GM18502 (cell line): ENCODE results near the gene SEPHS2.
"Not testable (repeated sequence)": the region's sequence is repeated elsewhere in the genome, so short reads cannot be mapped to it uniquely, and the experiment has no call there.

Experiments used
- ATAC-seq: cut with Tn5 transposase; IDR thresholded peaks from one replicate; pipeline ENCODE4 v1.9.1; 2021; ENCODE audit warnings: mild to moderate bottlenecking; ENCODE audit not compliant: unreplicated experiment, poor library complexity

The SEPHS2 gene

GRCh38 chr16:30401768-30402425 is 43.8 kb downstream of the SEPHS2 start:
- ATAC-seq, result no peak

- ATAC-seq, result no peak
These were observed 46.1 kb downstream of the SEPHS2 start for GRCh38 chr16:30399435-30400186.

- no peak for ATAC-seq
These were observed 46.8 kb downstream of the SEPHS2 start for GRCh38 chr16:30398661-30399434.

- no peak for ATAC-seq
These were observed 47.7 kb downstream of the SEPHS2 start for GRCh38 chr16:30397776-30398660.

GRCh38 chr16:30397056-30397455 is 48.6 kb downstream of the SEPHS2 start:
- ATAC-seq, result no peak

- ATAC-seq, result not testable (repeated sequence)
These were observed 49.0 kb downstream of the SEPHS2 start for GRCh38 chr16:30396627-30397026.

GRCh38 chr16:30395992-30396585 is 49.6 kb downstream of the SEPHS2 start:
- no peak for ATAC-seq

- ATAC-seq, result peak; percentile 69
These were observed 50.3 kb downstream of the SEPHS2 start, which contains the start of gene ZNF48 for GRCh38 chr16:30395155-30395991. Gene ZNF48 (plus strand): TSS chr16:30395420. CDS start chr16:30395795, 375 bp downstream.

- ATAC-seq, result no peak
These were observed 51.0 kb downstream of the SEPHS2 start for GRCh38 chr16:30394592-30395154.
